Mammary epithelial cell (primary cell): Measurements from ENCODE around the gene ING3.

Experiments used
- CTCF ChIP-seq, 2 donors: IDR thresholded peaks in 1 of 2; conservative IDR thresholded peaks in 1 of 2; 2 replicates each; pipeline ENCODE4 v1.5.1; 2011 to 2012; ENCODE audit warnings: inconsistent platforms in 2 of 2, low read length in 2 of 2, mild to moderate bottlenecking in 2 of 2, control low read depth in 1 of 2, low read depth in 1 of 2; ENCODE audit not compliant: insufficient read depth in 1 of 2; ENCODE audit errors: extremely low read depth in 1 of 2
- EZH2 ChIP-seq: IDR thresholded peaks from 2 replicates; pipeline ENCODE4 v1.6.1; 2012; ENCODE audit warnings: low read length, inconsistent platforms, borderline replicate concordance

GRCh38 chr7:120927454-120928103 is 23.0 kb upstream of the ING3 start:
- TF ChIP-seq CTCF (conservative IDR thresholded peaks at IDR 0.05 in 1 of 2, IDR thresholded peaks at IDR 0.05 in 1 of 2; ENCODE audit: extremely low read depth in 1 of 2, insufficient read depth in 1 of 2, low read depth in 1 of 2, low read length in 2 of 2) (no peak), EZH2 (no peak)
